Neural cell (in vitro differentiated cells): ENCODE results near the gene SPON1. TPM values are rescaled to one million over a fixed set of nuclear protein-coding genes. Genes with fewer than 3 reads are reported as not detected.

Source experiments
- H2AFZ ChIP-seq: fragments of 200-600, 300-800 bp; sonication (generic), shearing (Covaris generic); 2 replicates; pipeline ENCODE4 v1.6.0; 2014; ENCODE audit warnings: low read depth, mild to moderate bottlenecking, antibody characterized with exemption, low read length, moderate library complexity
- H3F3A ChIP-seq: fragments of 200-600 bp; shearing (Covaris generic); 2 replicates; pipeline ENCODE4 v1.6.1; 2016; ENCODE audit warnings: mild to moderate bottlenecking, moderate library complexity, mixed read lengths, antibody characterized with exemption, low read length; ENCODE audit not compliant: insufficient read depth, poor library complexity, severe bottlenecking
- H3K27ac ChIP-seq: fragments of 200-600, 300-800 bp; sonication (generic), shearing (Covaris generic); 2 replicates; pipeline ENCODE4 v1.5.1; 2014; ENCODE audit warnings: mild to moderate bottlenecking, low read length, moderate library complexity
- H3K27me3 ChIP-seq: fragments of 300-800, 200-600 bp; sonication (generic), shearing (Covaris generic); 2 replicates; pipeline ENCODE4 v1.6.0; 2014; ENCODE audit warnings: mild to moderate bottlenecking, low read depth, low read length, moderate library complexity; ENCODE audit not compliant: insufficient read depth
- H3K36me3 ChIP-seq: fragments of 300-800, 200-600 bp; sonication (generic), shearing (Covaris generic); 2 replicates; pipeline ENCODE4 v1.5.1; 2014; ENCODE audit warnings: mild to moderate bottlenecking, antibody characterized with exemption, low read length, moderate library complexity; ENCODE audit not compliant: insufficient read depth
- H3K4me2 ChIP-seq: fragments of 300-800, 200-600 bp; sonication (generic), shearing (Covaris generic); 2 replicates; pipeline ENCODE4 v1.6.0; 2014; ENCODE audit warnings: mild to moderate bottlenecking, low read length
- H3K4me3 ChIP-seq: fragments of 300-800, 200-600 bp; sonication (generic), shearing (Covaris generic); 2 replicates; pipeline ENCODE4 v1.5.1; 2014; ENCODE audit warnings: mild to moderate bottlenecking, low read length, moderate library complexity
- H3K79me2 ChIP-seq: fragments of 200-600 bp; shearing (Covaris generic); replicated peaks from 2 replicates; pipeline ENCODE4 v1.6.0; 2014; ENCODE audit warnings: mild to moderate bottlenecking, low read length, moderate library complexity; ENCODE audit not compliant: insufficient read depth
- H3K9ac ChIP-seq: fragments of 300-800, 200-600 bp; sonication (generic), shearing (Covaris generic); 2 replicates; pipeline ENCODE4 v1.6.1; 2016; ENCODE audit warnings: mild to moderate bottlenecking, low read length, mixed read lengths
- H3K9me2 ChIP-seq: fragments of 200-600 bp; shearing (Covaris generic); 2 replicates; pipeline ENCODE4 v1.6.1; 2016; ENCODE audit warnings: mild to moderate bottlenecking, low read length, mixed read lengths; ENCODE audit not compliant: insufficient read depth
- H3K9me3 ChIP-seq: fragments of 200-600, 300-800 bp; sonication (generic), shearing (Covaris generic); 2 replicates; pipeline ENCODE4 v1.6.1; 2016; ENCODE audit warnings: mild to moderate bottlenecking, mixed run types, low read length, moderate library complexity, mixed read lengths
- H4K20me1 ChIP-seq: fragments of 200-600 bp; shearing (Covaris generic); 2 replicates; pipeline ENCODE4 v1.6.1; 2016; ENCODE audit warnings: mild to moderate bottlenecking, mixed run types; ENCODE audit not compliant: insufficient read depth
- CTCF ChIP-seq: fragments of 450-650 bp; IDR thresholded peaks from 2 replicates; pipeline ENCODE4 v1.5.1; 2014; ENCODE audit warnings: antibody characterized with exemption, mild to moderate bottlenecking, moderate library complexity; ENCODE audit not compliant: poor library complexity, severe bottlenecking
- EP300 ChIP-seq: fragments of 450-650 bp; conservative IDR thresholded peaks from 2 replicates; pipeline ENCODE4 v1.6.1; 2014; ENCODE audit warnings: antibody characterized with exemption, mild to moderate bottlenecking, moderate library complexity; ENCODE audit not compliant: poor library complexity, severe bottlenecking
- EZH2 ChIP-seq: fragments of 200-600, 300-800 bp; shearing (Covaris generic), sonication (generic); IDR thresholded peaks from 2 replicates; pipeline ENCODE4 v1.6.1; 2014; ENCODE audit warnings: antibody characterized with exemption, low read length, borderline replicate concordance, mild to moderate bottlenecking; ENCODE audit not compliant: insufficient read depth, poor library complexity, severe bottlenecking
- MXI1 ChIP-seq: fragments of 450-650 bp; conservative IDR thresholded peaks from 2 replicates; pipeline ENCODE4 v1.6.1; 2014; ENCODE audit warnings: antibody characterized with exemption, mild to moderate bottlenecking; ENCODE audit not compliant: poor library complexity, severe bottlenecking
- POLR2AphosphoS5 ChIP-seq: IDR thresholded peaks from 2 replicates; pipeline ENCODE4 v1.6.1; 2012
- REST ChIP-seq: IDR thresholded peaks from 2 replicates; pipeline ENCODE4 v1.6.1; 2012; ENCODE audit warnings: borderline replicate concordance
- TAF1 ChIP-seq: IDR thresholded peaks from 2 replicates; pipeline ENCODE4 v1.6.1; 2012; ENCODE audit warnings: low read depth
- polyA plus RNA-seq: library from polyadenylated mRNA; depleted of rRNA; stranded (reverse); fragments of >200 nt; gene quantifications from 2 replicates; pipeline ENCODE4 v1.2.3, GENCODE V29; 2014

SPON1 gene
- polyA plus RNA-seq, 1 donor from 2014 or later, result 0.66 TPM

- no peaks in the 10 kb centered on the region for H3K79me2 ChIP-seq
- H3K9me2 ChIP-seq, result no peaks in the 10 kb centered on the region
- H3K27ac ChIP-seq, result no peak overlapping the region
- H2AFZ ChIP-seq, result no peak overlapping the region
- H3K4me3 ChIP-seq, result no peak overlapping the region
- H3K9ac ChIP-seq, result no peak overlapping the region
- H3K9me3 ChIP-seq, result no peaks in the 10 kb centered on the region
- TF ChIP-seq EZH2 (no peak), POLR2AphosphoS5 (no peak), MXI1 (no peak), REST (no peak), CTCF (no peak), EP300 (no peak)
- H4K20me1 ChIP-seq, result no peaks in the 10 kb centered on the region
- no peaks in the 10 kb centered on the region for H3K36me3 ChIP-seq
- peaks cover 11% of the 10 kb centered on the region for H3K27me3 ChIP-seq
- no peak overlapping the region for H3K4me2 ChIP-seq
- H3F3A ChIP-seq, result no peaks in the 10 kb centered on the region
Observed at GRCh38 chr11:13956988-13957387, 5.5 kb upstream of the SPON1 start.

- H2AFZ ChIP-seq, result no peak overlapping the region
- no peaks in the 10 kb centered on the region for H3K79me2 ChIP-seq
- H3K4me3 ChIP-seq, result no peak overlapping the region
- no peaks in the 10 kb centered on the region for H3K9me3 ChIP-seq
- no peak overlapping the region for H3K9ac ChIP-seq
- no peaks in the 10 kb centered on the region for H4K20me1 ChIP-seq
- peaks cover 30% of the 10 kb centered on the region for H3K27me3 ChIP-seq
- no peak for TF ChIP-seq MXI1
- TF ChIP-seq POLR2AphosphoS5, result no peak
- TF ChIP-seq REST, result no peak
- no peak for TF ChIP-seq EZH2
- TF ChIP-seq TAF1, result no peak
- TF ChIP-seq EP300, result no peak
- H3K9me2 ChIP-seq, result no peaks in the 10 kb centered on the region
- H3K4me2 ChIP-seq, result no peak overlapping the region
- no peak overlapping the region for H3K27ac ChIP-seq
- H3K36me3 ChIP-seq, result no peaks in the 10 kb centered on the region
- H3F3A ChIP-seq, result no peaks in the 10 kb centered on the region
Observed at GRCh38 chr11:13958641-13959400, 3.7 kb upstream of the SPON1 start.
